SU-DHL-6 (cell line): ENCODE results near the gene SDK1.

Experiments used
- CTCF ChIP-seq: fragments of 200-600 bp; sonication (generic); IDR thresholded peaks from one replicate; pipeline ENCODE4 v1.5.1; 2017; ENCODE audit warnings: antibody characterized with exemption, mild to moderate bottlenecking, low read length, moderate library complexity; ENCODE audit not compliant: insufficient read depth, poor library complexity, severe bottlenecking
- EZH2phosphoT487 ChIP-seq: fragments of 200-600 bp; sonication (generic), shearing (Covaris generic); conservative IDR thresholded peaks from 2 replicates; pipeline ENCODE4 v1.6.1; 2018; ENCODE audit warnings: mild to moderate bottlenecking, antibody characterized with exemption, low read length, moderate library complexity, mixed read lengths

GRCh38 chr7:4134631-4135030 lies 833.6 kb downstream of the SDK1 start:
- TF ChIP-seq EZH2phosphoT487 (no peak), CTCF (no peak)
